K562 (cell line): ENCODE results near the gene TNIK. TPM values are rescaled to one million over a fixed set of nuclear protein-coding genes. Genes with fewer than 3 reads are reported as not detected.

Experiments
- ATAC-seq: fragments of 200-7000 bp; cut with Tn5 transposase; 3 replicates; pipeline ENCODE4 v1.9.1; 2020; ENCODE audit warnings: moderate library complexity
- BruUV-seq: library from RNA; stranded (reverse); fragments of 400-500 nt; replicated peaks from 2 replicates; lab custom pipeline; 2021; lab: Mats Ljungman, UMichigan
- CTCF ChIA-PET: fragments of 300-600 bp; formaldehyde crosslinking; extraction: SDS; loops from one replicate; lab custom pipeline; 2021; ENCODE audit warnings: low intra/inter-chr PET ratio; lab: Yijun Ruan, JAX
- POLR2A ChIA-PET: fragments of 300-600, 350-650 bp; sonication (Branson Sonifier 250); formaldehyde crosslinking; extraction: SDS; loops from one replicate; lab custom pipeline; 2021; ENCODE audit warnings: antibody characterized with exemption, inconsistent platforms; lab: Yijun Ruan, JAX
- DNase-seq, 4 experiments: peaks; one replicate each; pipeline versions ENCODE4 v3.0.0 to v3.0.0-alpha.2; 2011 to 2018; ENCODE audit warnings: low spot score in 3 of 4, mixed read lengths in 3 of 4; ENCODE audit errors: extremely low read depth in 1 of 4
- FAIRE-seq: peaks from 2 replicates; lab custom pipeline; 2011; peaks lifted over from hg19 to GRCh38; lab: Jason Lieb, UNC
- H2AFZ ChIP-seq: 2 replicates; pipeline ENCODE4 v1.6.0; 2011; ENCODE audit warnings: low read depth, low read length, control low read depth, inconsistent platforms
- H3K27ac ChIP-seq: fragments of 200-600 bp; 3 replicates; pipeline ENCODE4 v1.8.0; 2011; ENCODE audit warnings: low read depth, mild to moderate bottlenecking, control low read depth, inconsistent platforms, low read length, moderate library complexity, mixed read lengths; ENCODE audit errors: extremely low read depth
- H3K27me3 ChIP-seq, 2 experiments: fragments of 300-600 bp in 1 of 2; 2 replicates in 1 of 2; 3 replicates in 1 of 2; pipeline versions ENCODE4 v1.6.0 to v1.8.0; 2011; ENCODE audit warnings: inconsistent platforms in 2 of 2, low read length in 2 of 2, mild to moderate bottlenecking in 1 of 2, mixed read lengths in 1 of 2, moderate library complexity in 1 of 2; ENCODE audit not compliant: control insufficient read depth in 2 of 2, insufficient read depth in 2 of 2
- H3K36me3 ChIP-seq: fragments of 300-600 bp; 3 replicates; pipeline ENCODE4 v1.8.0; 2011; ENCODE audit warnings: mild to moderate bottlenecking, low read length, inconsistent platforms; ENCODE audit not compliant: control insufficient read depth, insufficient read depth
- H3K4me1 ChIP-seq, 2 experiments: fragments of 200-600 bp in 1 of 2; replicated peaks in 1 of 2; 2 replicates in 1 of 2; 3 replicates in 1 of 2; pipeline versions ENCODE4 v1.5.1 to v1.8.0; 2011; ENCODE audit warnings: inconsistent platforms in 2 of 2, low read length in 2 of 2, mild to moderate bottlenecking in 1 of 2, mixed read lengths in 1 of 2, moderate library complexity in 1 of 2; ENCODE audit not compliant: control insufficient read depth in 2 of 2, insufficient read depth in 2 of 2
- H3K4me2 ChIP-seq: 2 replicates; pipeline ENCODE4 v1.6.1; 2011; ENCODE audit warnings: low read length, control low read depth, inconsistent platforms, mixed read lengths; ENCODE audit not compliant: insufficient read depth
- H3K4me3 ChIP-seq: fragments of 200-600 bp; sonication (generic), shearing (Covaris generic); 2 replicates; pipeline ENCODE4 v1.5.1; 2016; ENCODE audit warnings: control low read depth, inconsistent platforms
- H3K79me2 ChIP-seq: fragments of 200-600 bp; 3 replicates; pipeline ENCODE4 v1.8.0; 2011; ENCODE audit warnings: low read length, inconsistent platforms; ENCODE audit not compliant: control insufficient read depth, insufficient read depth
- H3K9ac ChIP-seq, 2 experiments: 2 replicates each; pipeline versions ENCODE4 v1.6.0 to v1.6.1; 2011; ENCODE audit warnings: low read depth in 2 of 2, low read length in 2 of 2, control low read depth in 1 of 2, inconsistent platforms in 1 of 2, mild to moderate bottlenecking in 1 of 2, mixed read lengths in 1 of 2; ENCODE audit not compliant: insufficient read depth in 1 of 2
- H3K9me1 ChIP-seq: one replicate; pipeline ENCODE4 v1.6.0; 2011; ENCODE audit warnings: inconsistent platforms, mild to moderate bottlenecking, low read length, moderate library complexity; ENCODE audit not compliant: control insufficient read depth, insufficient read depth
- H3K9me3 ChIP-seq: replicated peaks from 2 replicates; pipeline ENCODE4 v1.5.1; 2011; ENCODE audit warnings: low read depth, low read length, inconsistent platforms; ENCODE audit not compliant: control insufficient read depth, insufficient read depth
- H4K20me1 ChIP-seq: replicated peaks from 2 replicates; pipeline ENCODE4 v1.6.1; 2011; ENCODE audit warnings: low read length, inconsistent platforms, mixed read lengths; ENCODE audit not compliant: control insufficient read depth, insufficient read depth
- CEBPB ChIP-seq: fragments of 450-650 bp; IDR thresholded peaks from 2 replicates; pipeline ENCODE4 v1.6.1; 2016; ENCODE audit warnings: missing genetic modification characterization, missing compliant biosample characterization
- MEIS2 ChIP-seq: fragments of 450-650 bp; IDR thresholded peaks from 2 replicates; pipeline ENCODE4 v1.6.1; 2014; ENCODE audit warnings: mild to moderate bottlenecking; ENCODE audit not compliant: partially characterized antibody
- NRF1 ChIP-seq, 2 experiments: fragments of 450-650 bp; IDR thresholded peaks in 1 of 2; conservative IDR thresholded peaks in 1 of 2; 2 replicates each; pipeline ENCODE4 v1.6.1; 2014; ENCODE audit warnings: mild to moderate bottlenecking in 2 of 2
- WGBS: fragments of 100-300 bp; shearing (Covaris generic); methylation state at CpG from one replicate; pipeline ENCODE4 v1.1.6; 2016; ENCODE audit warnings: low coverage, mixed read lengths; ENCODE audit not compliant: insufficient coverage; ENCODE audit errors: missing lambda C conversion rate; 5-methylcytosine and 5-hydroxymethylcytosine counted together
- in situ Hi-C: fragments of 300-500 bp; cut with MboI; formaldehyde crosslinking; loops from 4 replicates; pipeline ENCODE4 v1.15.0; 2018; ENCODE audit warnings: inconsistent platforms, mixed read lengths
- intact Hi-C: fragments of 100-400 bp; cut with micrococcal nuclease; formaldehyde crosslinking; loops from 2 replicates; pipeline ENCODE4 v1.14.2; 2022
- polyA plus RNA-seq, 8 experiments: library from polyadenylated mRNA; depleted of rRNA in 4 of 8; stranded (reverse) in 5 of 8; unstranded in 3 of 8; fragments of >200 nt; fragmentation: Nextera tagmentation in 2 of 8; fragmentation: Illumina TruSeq in 1 of 8; extraction: Ambion mirVana in 2 of 8; extraction: Trizol in 1 of 8; gene quantifications; 2 replicates each; pipeline versions ENCODE4 v1.2.1 to v1.2.3, GENCODE V29; 2011 to 2014; ENCODE audit warnings: inconsistent platforms in 1 of 8, missing spikeins in 1 of 8
- total RNA-seq, 7 experiments: library from RNA; depleted of rRNA in 6 of 7; stranded (reverse); fragments of >200 nt in 6 of 7; fragmentation: Illumina TruSeq in 2 of 7; extraction: Trizol in 2 of 7; gene quantifications; 2 replicates each; pipeline versions ENCODE4 v1.2.1 to v1.2.3, GENCODE V29; 2011 to 2021; ENCODE audit warnings: low replicate concordance in 1 of 7
- TF ChIP-seq, protein P1 (sequence below), 2 experiments: IDR thresholded peaks in 1 of 2; conservative IDR thresholded peaks in 1 of 2; 2 replicates each; pipeline ENCODE4 v1.6.1; 2016; ENCODE audit warnings: low read depth in 2 of 2, mild to moderate bottlenecking in 1 of 2, missing compliant biosample characterization in 1 of 2, missing genetic modification characterization in 1 of 2, moderate library complexity in 1 of 2
- TF ChIP-seq, protein P2 (sequence below): fragments of 450-650 bp; IDR thresholded peaks from 2 replicates; pipeline ENCODE4 v1.6.1; 2016

TNIK gene
- total and polyA plus RNA-seq, 9 of the 15 experiments (the other 6 are each of a cell fraction or from before 2014, with no cell fraction given): 6.6 to 39.0 (median 24.7) TPM

- ChIA-PET CTCF (no interaction called here), POLR2A (interaction anchor here (0.5 to 1.1 kb wide), 2 partner anchors 15 to 125 kb away, joined by 3 to 4 read pairs; no protein-coding TSS in a partner anchor)
- DNase-seq: peak in 2 of 4 experiments; percentile 9 to 40
- no TSS peak for BruUV-seq
- Histone ChIP-seq H3K4me3 (no peak overlapping the region), H3K9me1 (no peaks in the 10 kb centered on the region), H4K20me1 (no peaks in the 10 kb centered on the region), H3K27ac (no peak overlapping the region), H2AFZ (no peak overlapping the region), H3K9me3 (no peaks in the 10 kb centered on the region), H3K79me2 (no peaks in the 10 kb centered on the region), H3K36me3 (peaks cover 16% of the 10 kb centered on the region; the same call in 2 of the 3 replicates), H3K4me1 (peaks cover 0 to 4% of the 10 kb centered on the region in 2 experiments; a peak in 2 of 5 replicates), H3K9ac (no peak overlapping the region), H3K4me2 (no peak overlapping the region), H3K27me3 (no peaks in the 10 kb centered on the region)
- in situ Hi-C loops: no loop called here
- WGBS: 57% methylated on average over 2 of the region's 2 CpGs
- intact Hi-C loops: no loop called here
- peak; percentile 85 for ATAC-seq
- peak; percentile 77 for FAIRE-seq
- TF ChIP-seq, protein P1, sequence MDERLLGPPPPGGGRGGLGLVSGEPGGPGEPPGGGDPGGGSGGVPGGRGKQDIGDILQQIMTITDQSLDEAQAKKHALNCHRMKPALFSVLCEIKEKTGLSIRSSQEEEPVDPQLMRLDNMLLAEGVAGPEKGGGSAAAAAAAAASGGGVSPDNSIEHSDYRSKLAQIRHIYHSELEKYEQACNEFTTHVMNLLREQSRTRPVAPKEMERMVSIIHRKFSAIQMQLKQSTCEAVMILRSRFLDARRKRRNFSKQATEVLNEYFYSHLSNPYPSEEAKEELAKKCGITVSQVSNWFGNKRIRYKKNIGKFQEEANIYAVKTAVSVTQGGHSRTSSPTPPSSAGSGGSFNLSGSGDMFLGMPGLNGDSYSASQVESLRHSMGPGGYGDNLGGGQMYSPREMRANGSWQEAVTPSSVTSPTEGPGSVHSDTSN (CRISPR knock-in tag; IDR thresholded peaks at IDR 0.05; ENCODE audit: low read depth): no peak
- TF ChIP-seq, protein P1 (tag; conservative IDR thresholded peaks at IDR 0.05; ENCODE audit: low read depth): peak; percentile 30; the same call in 1 of the 2 replicates
- TF ChIP-seq MEIS2: peak; percentile 62
- TF ChIP-seq CEBPB (tag): peak; percentile 34
- TF ChIP-seq, protein P2, sequence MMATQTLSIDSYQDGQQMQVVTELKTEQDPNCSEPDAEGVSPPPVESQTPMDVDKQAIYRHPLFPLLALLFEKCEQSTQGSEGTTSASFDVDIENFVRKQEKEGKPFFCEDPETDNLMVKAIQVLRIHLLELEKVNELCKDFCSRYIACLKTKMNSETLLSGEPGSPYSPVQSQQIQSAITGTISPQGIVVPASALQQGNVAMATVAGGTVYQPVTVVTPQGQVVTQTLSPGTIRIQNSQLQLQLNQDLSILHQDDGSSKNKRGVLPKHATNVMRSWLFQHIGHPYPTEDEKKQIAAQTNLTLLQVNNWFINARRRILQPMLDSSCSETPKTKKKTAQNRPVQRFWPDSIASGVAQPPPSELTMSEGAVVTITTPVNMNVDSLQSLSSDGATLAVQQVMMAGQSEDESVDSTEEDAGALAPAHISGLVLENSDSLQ: peak; percentile 54; the same call in 1 of the 2 replicates
- TF ChIP-seq NRF1 (conservative IDR thresholded peaks at IDR 0.05 in 1 of 2, IDR thresholded peaks at IDR 0.05 in 1 of 2): no peak
These were observed 382.9 kb downstream of the TNIK start for GRCh38 chr3:171077261-171077660.
